HEK293 (cell line): ENCODE data around the gene SORCS3.

Experiments
- CTCF ChIP-seq: fragments of 450-650 bp; formaldehyde crosslinking; IDR thresholded peaks from 2 replicates; pipeline ENCODE4 v1.5.1; 2016; ENCODE audit warnings: missing biosample characterization, missing genetic modification characterization
- ELK4 ChIP-seq: IDR thresholded peaks from 2 replicates; pipeline ENCODE4 v1.6.1; 2011; ENCODE audit warnings: mild to moderate bottlenecking, low read depth, low read length, borderline replicate concordance
- PBX3 ChIP-seq: sonication (generic); formaldehyde crosslinking; IDR thresholded peaks from 2 replicates; pipeline ENCODE4 v1.8.1; 2022; ENCODE audit warnings: mild to moderate bottlenecking, moderate library complexity, missing genetic modification reagents
- ZNF175 ChIP-seq: fragments of 450-650 bp; formaldehyde crosslinking; IDR thresholded peaks from 2 replicates; pipeline ENCODE4 v1.5.1; 2016; ENCODE audit warnings: missing biosample characterization, missing genetic modification characterization
- ZNF292 ChIP-seq: fragments of 450-650 bp; formaldehyde crosslinking; IDR thresholded peaks from 2 replicates; pipeline ENCODE4 v1.5.1; 2016; ENCODE audit warnings: low read depth, missing biosample characterization, missing genetic modification characterization, borderline replicate concordance
- ZNF354C ChIP-seq: fragments of 450-650 bp; formaldehyde crosslinking; IDR thresholded peaks from 2 replicates; pipeline ENCODE4 v1.5.1; 2016; ENCODE audit warnings: missing biosample characterization, missing genetic modification characterization, low read depth, borderline replicate concordance

DNA sequence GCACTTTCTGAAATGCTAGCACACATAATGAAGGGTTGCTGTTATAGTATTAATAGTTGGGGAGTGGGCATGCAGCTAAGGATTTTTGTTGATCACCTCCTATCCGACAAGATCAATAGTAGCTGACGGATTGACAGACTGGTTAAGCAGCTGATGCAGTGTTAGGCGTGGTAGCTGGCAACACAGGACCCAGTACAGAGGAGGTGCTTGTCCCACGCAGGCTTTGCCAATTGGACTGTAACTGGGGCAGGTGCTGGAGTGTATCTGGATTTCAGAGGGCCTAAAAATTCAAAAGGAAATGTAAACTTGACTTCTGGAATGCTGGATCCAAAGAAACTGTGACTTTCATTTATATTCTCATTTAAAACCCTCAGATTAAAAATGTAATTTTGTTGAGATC is 340.9 kb downstream of the SORCS3 start:
- TF ChIP-seq CTCF (tag by site-specific recombination), result no peak
- no peak for TF ChIP-seq PBX3 (CRISPR knock-in tag)
- TF ChIP-seq ZNF292 (tag by site-specific recombination), result no peak
- TF ChIP-seq ELK4, result no peak
- no peak for TF ChIP-seq ZNF175
- TF ChIP-seq ZNF354C (tag by site-specific recombination), result no peak
